ENCODE data around the gene ABCA7. TPM values are rescaled to one million over a fixed set of nuclear protein-coding genes. Genes with fewer than 3 reads are reported as not detected.

Gene ABCA7
- total and polyA plus RNA-seq, 2 of the 13 experiments (the other 11 are each of a cell fraction or from before 2014, with no cell fraction given), result 4.4 to 32.4 TPM

GRCh38 chr19:1025960-1026782 is 13.7 kb upstream of the ABCA7 start, which contains the start of gene CNN2 (continued):
- no peak for TF ChIP-seq JUN (CRISPR knock-in tag; IDR thresholded peaks at IDR 0.05)
- no peak; the same call in 1 of the 2 replicates for TF ChIP-seq ZBTB4 (CRISPR knock-in tag; IDR thresholded peaks at IDR 0.05; ENCODE audit: borderline replicate concordance)
- 0 out of 2 replicates have a peak, but pooled peaks have one; percentile 14 for TF ChIP-seq ZMYM4 (CRISPR knock-in tag; IDR thresholded peaks at IDR 0.05)
- no peak for TF ChIP-seq HNRNPL (IDR thresholded peaks at IDR 0.05; ENCODE audit: low read depth, low read length)
- peak; percentile 28; the same call in 1 of the 2 replicates for TF ChIP-seq ZNF563 (CRISPR knock-in tag; IDR thresholded peaks at IDR 0.05)
- TF ChIP-seq ZNF557 (CRISPR knock-in tag; IDR thresholded peaks at IDR 0.05), result no peak
- peak; percentile 54; the same call in 1 of the 2 replicates for TF ChIP-seq TAF1 (CRISPR knock-in tag; IDR thresholded peaks at IDR 0.05)
- no peak for TF ChIP-seq TFAP4 (IDR thresholded peaks at IDR 0.05; ENCODE audit: borderline replicate concordance, low read depth)
- TF ChIP-seq HES4 (CRISPR knock-in tag; IDR thresholded peaks at IDR 0.05; ENCODE audit: borderline replicate concordance), result 0 out of 2 replicates have a peak, but pooled peaks have one; percentile 32
- no peak for TF ChIP-seq ZNF589 (CRISPR knock-in tag; conservative IDR thresholded peaks at IDR 0.05)
- no peak for TF ChIP-seq GRHL1 (CRISPR knock-in tag; conservative IDR thresholded peaks at IDR 0.05)
- 0 out of 2 replicates have a peak, but pooled peaks have one; percentile 20 for TF ChIP-seq ATF3 (CRISPR knock-in tag; IDR thresholded peaks at IDR 0.05)
- no peak for TF ChIP-seq ZNF800 (CRISPR knock-in tag; IDR thresholded peaks at IDR 0.05)
- TF ChIP-seq LCORL (IDR thresholded peaks at IDR 0.05), result no peak
- no peak for TF ChIP-seq LCORL (CRISPR knock-in tag; IDR thresholded peaks at IDR 0.05)
- TF ChIP-seq ZNF570 (CRISPR knock-in tag; IDR thresholded peaks at IDR 0.05; ENCODE audit: borderline replicate concordance), result no peak
- TF ChIP-seq KLF11 (CRISPR knock-in tag; IDR thresholded peaks at IDR 0.05), result no peak
- TF ChIP-seq ZIK1 (CRISPR knock-in tag; IDR thresholded peaks at IDR 0.05; ENCODE audit: borderline replicate concordance, low read depth), result no peak; the same call in 1 of the 2 replicates
- peak; percentile 43; the same call in 1 of the 2 replicates for TF ChIP-seq ZNF446 (CRISPR knock-in tag; IDR thresholded peaks at IDR 0.05)
- TF ChIP-seq HNRNPLL (IDR thresholded peaks at IDR 0.05; ENCODE audit: low read depth, low read length, poor library complexity, severe bottlenecking), result peak; percentile 51

Measured in HepG2 (cell line).